A673 (cell line): ENCODE measurements around the gene CEMIP2. TPM values are rescaled to one million over a fixed set of nuclear protein-coding genes. Genes with fewer than 3 reads are reported as not detected.
"Not testable (repeated sequence)": the region's sequence is repeated elsewhere in the genome, so short reads cannot be mapped to it uniquely, and the experiment has no call there.

ENCODE experiments used
- BruUV-seq: library from RNA; stranded (reverse); fragments of 400-500 nt; replicated peaks from 2 replicates; lab custom pipeline; 2021; lab: Mats Ljungman, UMichigan
- CTCF ChIA-PET: fragments of 300-600 bp; sonication (Branson Sonifier 250); formaldehyde crosslinking; loops from one replicate; lab custom pipeline; 2022; ENCODE audit warnings: antibody characterized with exemption; lab: Charles Lee
- POLR2A ChIA-PET: fragments of 300-600 bp; sonication (Branson Sonifier 250); formaldehyde crosslinking; loops from one replicate; lab custom pipeline; 2022; ENCODE audit warnings: antibody characterized with exemption; ENCODE audit not compliant: low non-redundant PET; lab: Charles Lee
- DNase-seq: peaks from one replicate; pipeline ENCODE4 v3.0.0-alpha.2; 2015; ENCODE audit warnings: low spot score
- H3K27ac ChIP-seq: fragments of 200-600 bp; sonication (generic); 2 replicates; pipeline ENCODE4 v1.5.1; 2016; ENCODE audit warnings: mixed run types, low read depth, mild to moderate bottlenecking, mixed read lengths, antibody characterized with exemption, low read length; ENCODE audit not compliant: poor library complexity, severe bottlenecking
- H3K27me3 ChIP-seq: fragments of 200-600 bp; sonication (generic); replicated peaks from 2 replicates; pipeline ENCODE4 v1.6.1; 2017; ENCODE audit warnings: mixed run types, low read depth, mild to moderate bottlenecking, mixed read lengths, antibody characterized with exemption, low read length; ENCODE audit not compliant: insufficient read depth, poor library complexity
- H3K36me3 ChIP-seq: fragments of 200-600 bp; sonication (generic); 2 replicates; pipeline ENCODE4 v1.6.1; 2016; ENCODE audit warnings: mixed run types, mild to moderate bottlenecking, mixed read lengths, antibody characterized with exemption, low read length; ENCODE audit not compliant: insufficient read depth, poor library complexity, severe bottlenecking
- H3K4me1 ChIP-seq: fragments of 200-600 bp; sonication (generic); 2 replicates; pipeline ENCODE4 v1.6.1; 2017; ENCODE audit warnings: mixed run types, mild to moderate bottlenecking, mixed read lengths, antibody characterized with exemption, low read length; ENCODE audit not compliant: insufficient read depth, poor library complexity, severe bottlenecking
- H3K4me3 ChIP-seq: fragments of 200-600 bp; sonication (generic); 2 replicates; pipeline ENCODE4 v1.5.1; 2016; ENCODE audit warnings: low read depth, mixed run types, mild to moderate bottlenecking, mixed read lengths, low read length; ENCODE audit not compliant: poor library complexity, severe bottlenecking
- H3K9me3 ChIP-seq: fragments of 200-600 bp; sonication (generic); 2 replicates; pipeline ENCODE4 v1.6.1; 2016; ENCODE audit warnings: mixed run types, low read depth, mild to moderate bottlenecking, mixed read lengths, antibody characterized with exemption, low read length; ENCODE audit not compliant: poor library complexity, severe bottlenecking
- EZH2 ChIP-seq: fragments of 200-600 bp; sonication (generic); IDR thresholded peaks from 2 replicates; pipeline ENCODE4 v1.6.1; 2017; ENCODE audit warnings: borderline replicate concordance, low read depth, mild to moderate bottlenecking, mixed read lengths, antibody characterized with exemption, low read length; ENCODE audit not compliant: poor library complexity, severe bottlenecking
- intact Hi-C: fragments of 100-400 bp; cut with micrococcal nuclease; formaldehyde crosslinking; loops from one replicate; pipeline ENCODE4 v1.10.0; 2022; ENCODE audit not compliant: unreplicated experiment
- total RNA-seq: library from RNA; stranded (reverse); gene quantifications from 2 replicates; pipeline ENCODE4 v1.2.3, GENCODE V29; 2021
- TF ChIP-seq, protein P1 (sequence below): fragments of 300-800, 200-600 bp; sonication (generic); conservative IDR thresholded peaks from 2 replicates; pipeline ENCODE4 v1.5.1; 2017; ENCODE audit warnings: low read depth, mild to moderate bottlenecking, antibody characterized with exemption, low read length, moderate library complexity, mixed read lengths

The CEMIP2 gene
- total RNA-seq, 1 experiment from 2014 or later, result 32.9 TPM

DNA sequence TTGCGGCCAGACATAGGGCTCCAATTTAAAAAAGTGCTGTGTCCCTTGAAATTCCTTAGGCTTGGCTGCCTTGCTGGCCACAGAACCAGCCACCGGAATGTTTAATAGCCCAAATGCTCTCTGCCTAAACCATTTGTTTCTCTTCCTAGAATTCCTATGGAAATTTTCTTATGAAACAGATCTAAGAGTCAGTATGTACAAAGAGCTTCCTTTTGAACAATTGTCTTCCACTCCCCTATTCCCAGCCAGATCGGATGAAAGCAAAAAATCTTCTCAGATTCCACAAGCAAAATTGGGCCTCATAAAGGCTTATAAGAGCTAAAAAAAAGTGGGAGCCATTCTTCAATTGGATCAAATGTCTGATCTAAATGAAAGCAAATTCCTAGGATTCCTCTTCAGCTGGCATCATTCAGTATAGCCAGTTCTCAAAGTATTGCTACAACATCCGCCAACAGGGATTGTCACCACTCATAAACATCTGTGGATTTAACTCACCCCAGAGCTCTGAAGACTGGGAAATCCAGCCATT, 104.3 kb downstream of the CEMIP2 start:
- ChIA-PET CTCF (no interaction called here), POLR2A (no interaction called here)
- Histone ChIP-seq H3K4me1 (no peaks in the 10 kb centered on the region), H3K27me3 (no peaks in the 10 kb centered on the region), H3K4me3 (no peak overlapping the region), H3K9me3 (no peaks in the 10 kb centered on the region), H3K36me3 (no peaks in the 10 kb centered on the region), H3K27ac (no peak overlapping the region)
- BruUV-seq, result no TSS peak
- DNase-seq, result no peak
- intact Hi-C loops, result no loop called here
- no peak for TF ChIP-seq EZH2
- TF ChIP-seq, protein P1, sequence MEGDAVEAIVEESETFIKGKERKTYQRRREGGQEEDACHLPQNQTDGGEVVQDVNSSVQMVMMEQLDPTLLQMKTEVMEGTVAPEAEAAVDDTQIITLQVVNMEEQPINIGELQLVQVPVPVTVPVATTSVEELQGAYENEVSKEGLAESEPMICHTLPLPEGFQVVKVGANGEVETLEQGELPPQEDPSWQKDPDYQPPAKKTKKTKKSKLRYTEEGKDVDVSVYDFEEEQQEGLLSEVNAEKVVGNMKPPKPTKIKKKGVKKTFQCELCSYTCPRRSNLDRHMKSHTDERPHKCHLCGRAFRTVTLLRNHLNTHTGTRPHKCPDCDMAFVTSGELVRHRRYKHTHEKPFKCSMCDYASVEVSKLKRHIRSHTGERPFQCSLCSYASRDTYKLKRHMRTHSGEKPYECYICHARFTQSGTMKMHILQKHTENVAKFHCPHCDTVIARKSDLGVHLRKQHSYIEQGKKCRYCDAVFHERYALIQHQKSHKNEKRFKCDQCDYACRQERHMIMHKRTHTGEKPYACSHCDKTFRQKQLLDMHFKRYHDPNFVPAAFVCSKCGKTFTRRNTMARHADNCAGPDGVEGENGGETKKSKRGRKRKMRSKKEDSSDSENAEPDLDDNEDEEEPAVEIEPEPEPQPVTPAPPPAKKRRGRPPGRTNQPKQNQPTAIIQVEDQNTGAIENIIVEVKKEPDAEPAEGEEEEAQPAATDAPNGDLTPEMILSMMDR, result no peak

DNA sequence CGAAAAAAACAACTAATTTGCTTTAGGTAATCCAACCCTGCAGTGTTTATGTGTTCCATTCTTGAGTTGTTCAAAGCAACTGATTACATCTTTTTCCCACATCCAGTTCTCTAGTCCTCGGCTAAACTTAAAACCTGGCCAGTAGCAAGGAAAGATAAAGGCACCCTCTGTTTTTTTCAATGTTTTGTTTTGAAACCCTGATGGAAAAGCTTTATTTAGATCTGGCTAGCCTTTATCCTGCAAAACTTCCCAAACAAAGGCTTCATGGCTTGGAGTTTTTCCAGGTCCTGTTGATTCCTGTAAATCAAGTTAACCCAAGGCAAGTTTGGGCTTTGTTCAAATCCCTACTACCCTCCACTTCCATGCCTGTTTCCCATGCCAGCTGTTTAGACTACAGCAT, 105.1 kb downstream of the CEMIP2 start:
- no TSS peak for BruUV-seq
- no peak overlapping the region for H3K27ac ChIP-seq

DNA sequence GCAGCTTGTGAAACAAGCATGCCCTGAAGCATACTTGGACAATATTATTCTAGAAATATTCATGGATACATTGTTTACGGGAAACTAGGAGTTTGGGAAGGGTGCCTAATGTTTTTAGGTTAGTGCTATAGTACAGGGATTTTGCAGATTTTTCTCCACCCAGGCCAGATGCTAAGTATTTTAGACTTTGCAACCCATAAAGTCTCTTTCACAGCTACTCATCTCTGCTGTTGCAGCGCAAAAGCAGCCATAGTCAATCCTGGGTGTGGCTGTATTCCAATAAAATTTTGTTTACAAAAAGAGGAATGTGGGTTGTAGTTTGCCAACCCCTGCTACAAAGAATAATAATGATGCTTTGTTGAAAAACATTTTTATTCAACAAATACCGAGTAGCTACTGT, 106.2 kb downstream of the CEMIP2 start:
- Histone ChIP-seq H3K27me3 (no peaks in the 10 kb centered on the region), H3K27ac (no peak overlapping the region), H3K4me1 (no peaks in the 10 kb centered on the region), H3K36me3 (no peaks in the 10 kb centered on the region), H3K4me3 (no peak overlapping the region), H3K9me3 (no peaks in the 10 kb centered on the region)
- no peak for TF ChIP-seq EZH2
- TF ChIP-seq, protein P1, result no peak
- no TSS peak for BruUV-seq
- DNase-seq, result no peak
- POLR2A ChIA-PET, result no interaction called here
- CTCF ChIA-PET, result no interaction called here
- intact Hi-C loops, result no loop called here

More for the DNA sequence above, 105.1 kb downstream of the CEMIP2 start:
- no peaks in the 10 kb centered on the region for H3K4me1 ChIP-seq
- no peak overlapping the region for H3K4me3 ChIP-seq
- no peaks in the 10 kb centered on the region for H3K36me3 ChIP-seq
- H3K27me3 ChIP-seq, result no peaks in the 10 kb centered on the region
- no peaks in the 10 kb centered on the region for H3K9me3 ChIP-seq
- intact Hi-C loops, result no loop called here
- no peak for DNase-seq
- no peak for TF ChIP-seq EZH2
- TF ChIP-seq, protein P1, result no peak
- ChIA-PET CTCF (no interaction called here), POLR2A (no interaction called here)

DNA sequence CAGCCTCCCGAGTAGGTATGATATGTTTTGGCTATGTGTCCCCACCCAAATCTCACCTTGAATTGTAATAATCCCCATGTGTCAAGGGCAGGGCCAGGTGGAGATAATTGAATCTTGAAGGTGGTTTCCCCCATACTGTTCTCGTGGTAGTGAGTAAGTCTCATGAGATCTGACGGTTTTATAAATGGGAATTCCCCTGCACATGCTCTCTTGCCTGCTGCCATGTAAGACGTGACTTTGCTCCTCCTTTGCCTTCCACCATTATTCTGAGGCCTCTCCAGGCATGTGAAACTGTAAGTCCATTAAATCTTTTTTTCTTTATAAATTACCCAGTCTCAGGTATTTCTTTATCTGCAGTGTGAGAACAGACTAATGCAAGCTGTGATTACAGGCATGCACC, 111.0 kb downstream of the CEMIP2 start:
- BruUV-seq, H3K36me3 ChIP-seq, DNase-seq, CTCF ChIA-PET, H3K4me3 ChIP-seq, POLR2A ChIA-PET, H3K27me3 ChIP-seq, H3K4me1 ChIP-seq, intact Hi-C loops, H3K27ac ChIP-seq, H3K9me3 ChIP-seq: not testable (repeated sequence)
